Measurements from ENCODE around the gene LPP. TPM values are rescaled to one million over a fixed set of nuclear protein-coding genes. Genes with fewer than 3 reads are reported as not detected.

The LPP gene
- total RNA-seq, 1 experiment from 2014 or later: 54.0 TPM

DNA sequence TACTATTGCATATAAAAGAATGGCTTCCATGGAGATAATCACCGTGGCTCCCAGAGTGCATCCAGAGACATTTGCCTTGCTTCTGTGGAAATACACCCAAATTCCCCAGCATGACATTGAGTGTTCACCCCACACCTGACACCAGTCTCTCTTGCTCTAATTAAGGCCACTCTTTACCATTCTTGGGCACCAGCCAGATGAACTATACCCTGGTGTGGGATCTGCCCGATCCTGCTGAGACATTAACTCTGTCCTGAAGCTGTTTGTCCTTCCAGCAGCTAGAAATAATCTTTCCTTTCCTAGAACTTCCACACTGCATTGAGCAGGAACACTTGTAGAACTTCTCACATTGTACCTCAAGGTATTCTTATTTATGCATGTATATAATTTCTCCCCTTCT lies 105.2 kb downstream of the LPP start:
- DNase-seq (ENCODE audit: low read depth, low spot score) (no peak), ATAC-seq (no peak)
- H3K4me2 ChIP-seq (ENCODE audit: low read length): no peak overlapping the region
- no peaks in the 10 kb centered on the region for H3K27me3 ChIP-seq (ENCODE audit: insufficient read depth, low read length)
- no peak overlapping the region for H3K4me3 ChIP-seq (replicated peaks in 1 of 2; ENCODE audit: low read depth in 1 of 2, low read length in 2 of 2)
- no peaks in the 10 kb centered on the region for H3K9me2 ChIP-seq (ENCODE audit: insufficient read depth)
- H3K79me2 ChIP-seq (ENCODE audit: insufficient read depth, low read length): no peaks in the 10 kb centered on the region
- intact Hi-C loops (cut with micrococcal nuclease): no loop called here
- RAD21 ChIA-PET (ENCODE audit: low non-redundant PET in 1 of 2, low total read pairs in 2 of 2, uncharacterized antibody in 2 of 2, unreplicated experiment in 2 of 2): no interaction called here
- H3K36me3 ChIP-seq (ENCODE audit: control insufficient read depth in 1 of 2, insufficient read depth in 2 of 2, low read length in 2 of 2): no peaks in the 10 kb centered on the region
- H2AFZ ChIP-seq (ENCODE audit: low read depth, low read length, poor library complexity, severe bottlenecking): no peak overlapping the region
- TF ChIP-seq ELF1 (IDR thresholded peaks at IDR 0.05; ENCODE audit: borderline replicate concordance, low read depth) (no peak), RAD21 (IDR thresholded peaks at IDR 0.05; ENCODE audit: low read depth) (no peak), CEBPB (IDR thresholded peaks at IDR 0.05; ENCODE audit: low read depth) (no peak), POLR2AphosphoS5 (IDR thresholded peaks at IDR 0.05; ENCODE audit: low read depth, low read length) (no peak), JUND (IDR thresholded peaks at IDR 0.05) (no peak), ZNF274 (IDR thresholded peaks at IDR 0.05; ENCODE audit: low read depth, low read length) (no peak)
- TF ChIP-seq, protein P1, sequence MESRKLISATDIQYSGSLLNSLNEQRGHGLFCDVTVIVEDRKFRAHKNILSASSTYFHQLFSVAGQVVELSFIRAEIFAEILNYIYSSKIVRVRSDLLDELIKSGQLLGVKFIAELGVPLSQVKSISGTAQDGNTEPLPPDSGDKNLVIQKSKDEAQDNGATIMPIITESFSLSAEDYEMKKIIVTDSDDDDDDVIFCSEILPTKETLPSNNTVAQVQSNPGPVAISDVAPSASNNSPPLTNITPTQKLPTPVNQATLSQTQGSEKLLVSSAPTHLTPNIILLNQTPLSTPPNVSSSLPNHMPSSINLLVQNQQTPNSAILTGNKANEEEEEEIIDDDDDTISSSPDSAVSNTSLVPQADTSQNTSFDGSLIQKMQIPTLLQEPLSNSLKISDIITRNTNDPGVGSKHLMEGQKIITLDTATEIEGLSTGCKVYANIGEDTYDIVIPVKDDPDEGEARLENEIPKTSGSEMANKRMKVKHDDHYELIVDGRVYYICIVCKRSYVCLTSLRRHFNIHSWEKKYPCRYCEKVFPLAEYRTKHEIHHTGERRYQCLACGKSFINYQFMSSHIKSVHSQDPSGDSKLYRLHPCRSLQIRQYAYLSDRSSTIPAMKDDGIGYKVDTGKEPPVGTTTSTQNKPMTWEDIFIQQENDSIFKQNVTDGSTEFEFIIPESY (IDR thresholded peaks at IDR 0.05; ENCODE audit: extremely low read depth, insufficient replicate concordance, low read length): no peak
- no peak overlapping the region for H3K9ac ChIP-seq (ENCODE audit: low read length)
- H3K9me3 ChIP-seq (ENCODE audit: control insufficient read depth in 1 of 2, insufficient read depth in 1 of 2, low read depth in 1 of 2, low read length in 2 of 2): no peaks in the 10 kb centered on the region
- H3K27ac ChIP-seq (ENCODE audit: low read depth, low read length): no peak overlapping the region
- CTCF ChIA-PET: no interaction called here
- POLR2A ChIA-PET: no interaction called here
- no peaks in the 10 kb centered on the region for H4K20me1 ChIP-seq (ENCODE audit: insufficient read depth)
- BruUV-seq (replicated peaks): no TSS peak
- H3K4me1 ChIP-seq (ENCODE audit: control insufficient read depth in 1 of 2, insufficient read depth in 2 of 2, low read length in 2 of 2): peaks cover 5 to 18% of the 10 kb centered on the region in 2 experiments; a peak in 2 of 4 replicates

DNA sequence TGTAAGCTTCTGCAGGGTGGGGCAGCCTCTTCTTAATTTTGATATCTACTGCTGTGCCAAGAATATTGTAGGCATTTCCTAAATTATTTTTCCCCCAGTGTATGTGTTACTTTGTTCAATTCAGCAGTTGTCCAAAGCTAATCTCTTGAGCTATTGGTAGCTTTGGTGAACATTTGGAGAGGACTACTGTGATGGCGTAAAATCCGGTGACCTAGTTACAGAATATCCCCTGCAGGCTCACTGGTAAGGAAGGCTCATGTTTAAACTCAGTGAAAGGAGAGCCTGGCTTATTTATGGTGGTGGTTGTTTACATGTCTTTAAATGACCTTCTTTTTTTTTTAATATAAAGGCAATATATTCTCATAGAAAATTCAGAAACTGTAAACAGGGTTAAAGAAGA lies 105.6 kb downstream of the LPP start:
- DNase-seq (ENCODE audit: low read depth, low spot score) (no peak), ATAC-seq (no peak)
- ChIA-PET RAD21 (ENCODE audit: low non-redundant PET in 1 of 2, low total read pairs in 2 of 2, uncharacterized antibody in 2 of 2, unreplicated experiment in 2 of 2) (no interaction called here), POLR2A (no interaction called here), CTCF (no interaction called here)
- Histone ChIP-seq H3K4me2 (ENCODE audit: low read length) (no peak overlapping the region), H3K9me3 (ENCODE audit: control insufficient read depth in 1 of 2, insufficient read depth in 1 of 2, low read depth in 1 of 2, low read length in 2 of 2) (no peaks in the 10 kb centered on the region), H3K4me1 (ENCODE audit: control insufficient read depth in 1 of 2, insufficient read depth in 2 of 2, low read length in 2 of 2) (peaks cover 5 to 18% of the 10 kb centered on the region in 2 experiments; a peak in 2 of 4 replicates), H3K79me2 (ENCODE audit: insufficient read depth, low read length) (no peaks in the 10 kb centered on the region), H3K36me3 (ENCODE audit: control insufficient read depth in 1 of 2, insufficient read depth in 2 of 2, low read length in 2 of 2) (no peaks in the 10 kb centered on the region), H4K20me1 (ENCODE audit: insufficient read depth) (no peaks in the 10 kb centered on the region), H3K27ac (ENCODE audit: low read depth, low read length) (no peak overlapping the region), H3K9me2 (ENCODE audit: insufficient read depth) (no peaks in the 10 kb centered on the region), H2AFZ (ENCODE audit: low read depth, low read length, poor library complexity, severe bottlenecking) (no peak overlapping the region), H3K4me3 (replicated peaks in 1 of 2; ENCODE audit: low read depth in 1 of 2, low read length in 2 of 2) (no peak overlapping the region), H3K27me3 (ENCODE audit: insufficient read depth, low read length) (no peaks in the 10 kb centered on the region), H3K9ac (ENCODE audit: low read length) (no peak overlapping the region)
- no TSS peak for BruUV-seq (replicated peaks)
- intact Hi-C loops (cut with micrococcal nuclease): no loop called here
- no peak for TF ChIP-seq CBX3 (IDR thresholded peaks at IDR 0.05; ENCODE audit: low read depth)
- TF ChIP-seq SRF (IDR thresholded peaks at IDR 0.05; ENCODE audit: low read depth): no peak
- TF ChIP-seq YY1 (IDR thresholded peaks at IDR 0.05; ENCODE audit: extremely low read depth, insufficient replicate concordance, low read depth, low read length): no peak
- TF ChIP-seq POLR2AphosphoS5 (IDR thresholded peaks at IDR 0.05; ENCODE audit: low read depth, low read length): no peak
- TF ChIP-seq FOSL1 (IDR thresholded peaks at IDR 0.05; ENCODE audit: low read depth): no peak
- no peak for TF ChIP-seq SIN3A (IDR thresholded peaks at IDR 0.05; ENCODE audit: low read depth)
- TF ChIP-seq ATF3 (IDR thresholded peaks at IDR 0.05): no peak
- TF ChIP-seq EZH2phosphoT487 (IDR thresholded peaks at IDR 0.05; ENCODE audit: borderline replicate concordance): no peak
- TF ChIP-seq, protein P2, sequence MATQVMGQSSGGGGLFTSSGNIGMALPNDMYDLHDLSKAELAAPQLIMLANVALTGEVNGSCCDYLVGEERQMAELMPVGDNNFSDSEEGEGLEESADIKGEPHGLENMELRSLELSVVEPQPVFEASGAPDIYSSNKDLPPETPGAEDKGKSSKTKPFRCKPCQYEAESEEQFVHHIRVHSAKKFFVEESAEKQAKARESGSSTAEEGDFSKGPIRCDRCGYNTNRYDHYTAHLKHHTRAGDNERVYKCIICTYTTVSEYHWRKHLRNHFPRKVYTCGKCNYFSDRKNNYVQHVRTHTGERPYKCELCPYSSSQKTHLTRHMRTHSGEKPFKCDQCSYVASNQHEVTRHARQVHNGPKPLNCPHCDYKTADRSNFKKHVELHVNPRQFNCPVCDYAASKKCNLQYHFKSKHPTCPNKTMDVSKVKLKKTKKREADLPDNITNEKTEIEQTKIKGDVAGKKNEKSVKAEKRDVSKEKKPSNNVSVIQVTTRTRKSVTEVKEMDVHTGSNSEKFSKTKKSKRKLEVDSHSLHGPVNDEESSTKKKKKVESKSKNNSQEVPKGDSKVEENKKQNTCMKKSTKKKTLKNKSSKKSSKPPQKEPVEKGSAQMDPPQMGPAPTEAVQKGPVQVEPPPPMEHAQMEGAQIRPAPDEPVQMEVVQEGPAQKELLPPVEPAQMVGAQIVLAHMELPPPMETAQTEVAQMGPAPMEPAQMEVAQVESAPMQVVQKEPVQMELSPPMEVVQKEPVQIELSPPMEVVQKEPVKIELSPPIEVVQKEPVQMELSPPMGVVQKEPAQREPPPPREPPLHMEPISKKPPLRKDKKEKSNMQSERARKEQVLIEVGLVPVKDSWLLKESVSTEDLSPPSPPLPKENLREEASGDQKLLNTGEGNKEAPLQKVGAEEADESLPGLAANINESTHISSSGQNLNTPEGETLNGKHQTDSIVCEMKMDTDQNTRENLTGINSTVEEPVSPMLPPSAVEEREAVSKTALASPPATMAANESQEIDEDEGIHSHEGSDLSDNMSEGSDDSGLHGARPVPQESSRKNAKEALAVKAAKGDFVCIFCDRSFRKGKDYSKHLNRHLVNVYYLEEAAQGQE (IDR thresholded peaks at IDR 0.05; ENCODE audit: low read depth): no peak
